Cerebellar cortex (tissue), 1 donor: ENCODE data around the gene SLC15A1.
"Not testable (repeated sequence)": the region's sequence is repeated elsewhere in the genome, so short reads cannot be mapped to it uniquely, and the experiment has no call there.

Experiments used
- DNase-seq: peaks from one replicate; pipeline ENCODE4 v3.0.0-alpha.2; 2015; ENCODE audit warnings: low spot score

SLC15A1 gene

GRCh38 chr13:98656223-98656622 is 96.2 kb downstream of the SLC15A1 start:
- DNase-seq, result no peak

GRCh38 chr13:98653463-98653985 is 98.9 kb downstream of the SLC15A1 start:
- DNase-seq, result peak; percentile 89

- DNase-seq, result no peak
Observed at GRCh38 chr13:98652721-98653462, 99.6 kb downstream of the SLC15A1 start.

- DNase-seq, result no peak
Observed at GRCh38 chr13:98652276-98652675, 100.2 kb downstream of the SLC15A1 start.

- no peak for DNase-seq
Observed at GRCh38 chr13:98651744-98652143, 100.7 kb downstream of the SLC15A1 start.

- DNase-seq, result no peak
Observed at GRCh38 chr13:98650396-98651107, 101.9 kb downstream of the SLC15A1 start.

- DNase-seq, result no peak
Observed at GRCh38 chr13:98649861-98650260, 102.6 kb downstream of the SLC15A1 start.

- no peak for DNase-seq
Observed at GRCh38 chr13:98648686-98649085, 103.8 kb downstream of the SLC15A1 start.

GRCh38 chr13:98648141-98648540 is 104.3 kb downstream of the SLC15A1 start:
- no peak for DNase-seq

GRCh38 chr13:98647121-98647520 is 105.4 kb downstream of the SLC15A1 start:
- DNase-seq, result no peak

GRCh38 chr13:98643479-98643878 is 109.0 kb downstream of the SLC15A1 start:
- no peak for DNase-seq

GRCh38 chr13:98641075-98641474 is 111.4 kb downstream of the SLC15A1 start:
- no peak for DNase-seq

- DNase-seq, result not testable (repeated sequence)
Observed at GRCh38 chr13:98639785-98640184, 112.7 kb downstream of the SLC15A1 start.

GRCh38 chr13:98638352-98638751 is 114.1 kb downstream of the SLC15A1 start:
- not testable (repeated sequence) for DNase-seq
